HepG2 (cell line): ENCODE measurements around the gene PABPC1L2B. TPM values are rescaled to one million over a fixed set of nuclear protein-coding genes. Genes with fewer than 3 reads are reported as not detected.

Source experiments
- ATAC-seq: fragments of 200-7000 bp; cut with Tn5 transposase; 3 replicates; pipeline ENCODE4 v1.9.1; 2020; ENCODE audit warnings: mild to moderate bottlenecking, moderate library complexity
- BruUV-seq: library from RNA; stranded (reverse); fragments of 400-500 nt; replicated peaks from 2 replicates; lab custom pipeline; 2021; lab: Mats Ljungman, UMichigan
- CTCF ChIA-PET: fragments of 300-600 bp; formaldehyde crosslinking; extraction: SDS; loops from one replicate; lab custom pipeline; 2021; ENCODE audit warnings: low total read pairs, inconsistent platforms, low intra/inter-chr PET ratio; lab: Yijun Ruan, JAX
- POLR2A ChIA-PET: fragments of 350-600 bp; sonication (Branson Sonifier 250); formaldehyde crosslinking; loops from one replicate; lab custom pipeline; 2020; ENCODE audit warnings: antibody characterized with exemption, inconsistent platforms; lab: Yijun Ruan, JAX
- DNase-seq: peaks from one replicate; pipeline ENCODE4 v3.0.0-alpha.2; 2015; ENCODE audit warnings: low spot score
- FAIRE-seq: peaks from 3 replicates; lab custom pipeline; 2011; peaks lifted over from hg19 to GRCh38; lab: Jason Lieb, UNC
- H2AFZ ChIP-seq: one replicate; pipeline ENCODE4 v1.6.1; 2011; ENCODE audit warnings: low read length, inconsistent platforms
- H3K27ac ChIP-seq: fragments of 300-600 bp; 3 replicates; pipeline ENCODE4 v1.8.0; 2011; ENCODE audit warnings: mixed run types, mild to moderate bottlenecking, mixed read lengths, low read length, inconsistent platforms; ENCODE audit not compliant: insufficient read depth; ENCODE audit errors: extremely low read length
- H3K27me3 ChIP-seq, 2 experiments: fragments of 200-600 bp in 1 of 2; 2 replicates in 1 of 2; 3 replicates in 1 of 2; pipeline versions ENCODE4 v1.6.0 to v1.8.0; 2011; ENCODE audit warnings: low read length in 2 of 2, mild to moderate bottlenecking in 2 of 2, moderate library complexity in 2 of 2, inconsistent platforms in 1 of 2; ENCODE audit not compliant: insufficient read depth in 2 of 2, control insufficient read depth in 1 of 2
- H3K36me3 ChIP-seq, 2 experiments: fragments of 200-600 bp in 1 of 2; replicated peaks in 1 of 2; 2 replicates in 1 of 2; 3 replicates in 1 of 2; pipeline versions ENCODE4 v1.5.1 to v1.8.0; 2011; ENCODE audit warnings: low read length in 2 of 2, inconsistent platforms in 1 of 2; ENCODE audit not compliant: insufficient read depth in 2 of 2, control insufficient read depth in 1 of 2
- H3K4me1 ChIP-seq: 2 replicates; pipeline ENCODE4 v1.5.1; 2012; ENCODE audit warnings: low read length, inconsistent platforms; ENCODE audit not compliant: insufficient read depth
- H3K4me2 ChIP-seq: 2 replicates; pipeline ENCODE4 v1.6.0; 2011; ENCODE audit warnings: low read depth, low read length, inconsistent platforms
- H3K4me3 ChIP-seq, 3 experiments: fragments of 200-600 bp in 1 of 3; sonication (generic), shearing (Covaris generic) in 1 of 3; replicated peaks in 1 of 3; 2 replicates each; pipeline ENCODE4 v1.5.1; 2011 to 2016; ENCODE audit warnings: low read length in 3 of 3, inconsistent platforms in 2 of 3, low read depth in 2 of 3, mild to moderate bottlenecking in 2 of 3, control low read depth in 1 of 3, mixed read lengths in 1 of 3; ENCODE audit not compliant: insufficient read depth in 1 of 3
- H3K79me2 ChIP-seq: one replicate; pipeline ENCODE4 v1.6.1; 2011; ENCODE audit warnings: low read length, inconsistent platforms; ENCODE audit not compliant: insufficient read depth
- H3K9ac ChIP-seq: 2 replicates; pipeline ENCODE4 v1.6.0; 2011; ENCODE audit warnings: mild to moderate bottlenecking, low read depth, low read length, inconsistent platforms; ENCODE audit not compliant: insufficient read depth
- H3K9me3 ChIP-seq: 2 replicates; pipeline ENCODE4 v1.5.1; 2012; ENCODE audit warnings: mild to moderate bottlenecking, low read length
- H4K20me1 ChIP-seq: 2 replicates; pipeline ENCODE4 v1.6.0; 2011; ENCODE audit warnings: inconsistent platforms, mild to moderate bottlenecking, low read length, moderate library complexity; ENCODE audit not compliant: insufficient read depth
- AKNA ChIP-seq: sonication (generic); formaldehyde crosslinking; IDR thresholded peaks from 2 replicates; pipeline ENCODE4 v1.4.0; 2020; ENCODE audit warnings: missing genetic modification reagents, borderline replicate concordance
- CCDC6 ChIP-seq: sonication (generic); formaldehyde crosslinking; IDR thresholded peaks from 2 replicates; pipeline ENCODE4 v1.8.1; 2022; ENCODE audit warnings: mild to moderate bottlenecking, missing genetic modification reagents, moderate library complexity
- CREB1 ChIP-seq, 2 experiments: fragments of 450-650 bp in 1 of 2; IDR thresholded peaks; 2 replicates each; pipeline ENCODE4 v1.6.1; 2016 to 2017; ENCODE audit warnings: control low read depth in 1 of 2, mild to moderate bottlenecking in 1 of 2, missing compliant biosample characterization in 1 of 2, missing genetic modification characterization in 1 of 2
- NRL ChIP-seq: sonication (generic); formaldehyde crosslinking; IDR thresholded peaks from 2 replicates; pipeline ENCODE4 v1.5.0; 2020; ENCODE audit warnings: missing genetic modification reagents, mild to moderate bottlenecking, moderate library complexity, borderline replicate concordance
- TCF7 ChIP-seq: sonication (generic); IDR thresholded peaks from 2 replicates; pipeline ENCODE4 v1.6.1; 2016; ENCODE audit warnings: antibody characterized with exemption, low read depth
- TFDP2 ChIP-seq: sonication (generic); formaldehyde crosslinking; IDR thresholded peaks from 2 replicates; pipeline ENCODE4 v1.4.0; 2020; ENCODE audit warnings: missing genetic modification reagents
- TP53 ChIP-seq: sonication (generic); formaldehyde crosslinking; conservative IDR thresholded peaks from 2 replicates; pipeline ENCODE4 v1.4.0; 2020; ENCODE audit warnings: missing genetic modification reagents
- TRIM24 ChIP-seq: sonication (generic); formaldehyde crosslinking; IDR thresholded peaks from 2 replicates; pipeline ENCODE4 v1.8.0; 2022; ENCODE audit warnings: mild to moderate bottlenecking, missing genetic modification reagents
- ZFP1 ChIP-seq: IDR thresholded peaks from 2 replicates; pipeline ENCODE4 v1.6.1; 2016
- ZFP36L2 ChIP-seq: sonication (generic); formaldehyde crosslinking; IDR thresholded peaks from 2 replicates; pipeline ENCODE4 v1.4.0; 2020; ENCODE audit warnings: missing genetic modification reagents
- ZGPAT ChIP-seq: IDR thresholded peaks from 2 replicates; pipeline ENCODE4 v1.6.1; 2016; ENCODE audit warnings: mild to moderate bottlenecking
- ZNF343 ChIP-seq: sonication (generic); formaldehyde crosslinking; IDR thresholded peaks from 2 replicates; pipeline ENCODE4 v1.4.0; 2020; ENCODE audit warnings: mild to moderate bottlenecking, missing genetic modification reagents
- ZNF549 ChIP-seq: sonication (generic); formaldehyde crosslinking; IDR thresholded peaks from 2 replicates; pipeline ENCODE4 v1.5.0; 2020; ENCODE audit warnings: missing genetic modification reagents
- ZNF776 ChIP-seq: sonication (generic); formaldehyde crosslinking; IDR thresholded peaks from 2 replicates; pipeline ENCODE4 v1.4.0; 2020; ENCODE audit warnings: mild to moderate bottlenecking, missing genetic modification reagents
- ZSCAN25 ChIP-seq: sonication (generic); formaldehyde crosslinking; IDR thresholded peaks from 2 replicates; pipeline ENCODE4 v1.8.0; 2022; ENCODE audit warnings: mild to moderate bottlenecking, missing genetic modification reagents
- WGBS: methylation state at CpG from one replicate; pipeline ENCODE4 v1.1.6; 2017; ENCODE audit warnings: low lambda C conversion rate; 5-methylcytosine and 5-hydroxymethylcytosine counted together
- in situ Hi-C: cut with HindIII; loops from 2 replicates; pipeline ENCODE4 v1.10.0; 2017; ENCODE audit warnings: low pct_unique_long_range_greater_than_20kb; ENCODE audit not compliant: extremely low pct_ligation_motif_present
- intact Hi-C: fragments of 100-400 bp; cut with micrococcal nuclease; formaldehyde crosslinking; loops from one replicate; pipeline ENCODE4 v1.10.0; 2022; ENCODE audit not compliant: unreplicated experiment
- polyA plus RNA-seq, 8 experiments: library from polyadenylated mRNA; depleted of rRNA in 3 of 8; stranded (reverse) in 7 of 8; unstranded in 1 of 8; fragments of >200 nt; fragmentation: Illumina TruSeq in 4 of 8; extraction: Trizol in 4 of 8; gene quantifications; 2 replicates each; pipeline versions ENCODE4 v1.2.1 to v1.2.3, GENCODE V29; 2011 to 2016; ENCODE audit warnings: low read depth in 4 of 8, missing spikeins in 1 of 8, mixed read lengths in 1 of 8; ENCODE audit not compliant: insufficient read depth in 1 of 8
- total RNA-seq, 5 experiments: library from RNA; depleted of rRNA; stranded (reverse); fragments of >200 nt; fragmentation: Illumina TruSeq; extraction: Trizol; gene quantifications; 2 replicates each; pipeline ENCODE4 v1.2.3, GENCODE V29; 2016; ENCODE audit warnings: low read depth in 1 of 5

Gene PABPC1L2B
- total and polyA plus RNA-seq, 2 of the 13 experiments (the other 11 are each of a cell fraction or from before 2014, with no cell fraction given): not detected

GRCh38 chrX:73028876-73029275 is 26.1 kb downstream of the PABPC1L2B start:
- intact Hi-C loops (no loop called here), in situ Hi-C loops (no loop called here)
- TF ChIP-seq CCDC6 (CRISPR knock-in tag): no peak
- no peak for TF ChIP-seq TFDP2 (CRISPR knock-in tag)
- no peak for TF ChIP-seq ZSCAN25 (CRISPR knock-in tag)
- no peak for TF ChIP-seq AKNA (CRISPR knock-in tag)
- TF ChIP-seq ZNF549: no peak
- no peak for TF ChIP-seq ZNF343 (CRISPR knock-in tag)
- TF ChIP-seq TP53: no peak
- TF ChIP-seq ZFP1 (CRISPR knock-in tag): no peak
- no peak for TF ChIP-seq TRIM24 (CRISPR knock-in tag)
- no peak for TF ChIP-seq ZNF776 (CRISPR knock-in tag)
- TF ChIP-seq NRL: no peak
- no peak for TF ChIP-seq TCF7
- no peak for TF ChIP-seq ZGPAT (CRISPR knock-in tag)
- no peak for TF ChIP-seq ZFP36L2 (CRISPR knock-in tag)
- TF ChIP-seq CREB1 (IDR thresholded peaks at IDR 0.05): no peak
- no peak for TF ChIP-seq CREB1 (CRISPR knock-in tag; IDR thresholded peaks at IDR 0.05)
- no peaks in the 10 kb centered on the region for H3K4me1 ChIP-seq
- ChIA-PET CTCF (no interaction called here), POLR2A (no interaction called here)
- ATAC-seq (no peak), DNase-seq (no peak), FAIRE-seq (no peak)
- H3K27ac ChIP-seq: no peak overlapping the region
- H3K9ac ChIP-seq: no peak overlapping the region
- H4K20me1 ChIP-seq: no peaks in the 10 kb centered on the region
- no peaks in the 10 kb centered on the region for H3K36me3 ChIP-seq
- no CpG with 5 or more reads among the region's 1 CpG for WGBS
- H2AFZ ChIP-seq: no peak overlapping the region
- no peak overlapping the region for H3K4me3 ChIP-seq
- H3K4me2 ChIP-seq: no peak overlapping the region
- BruUV-seq: no TSS peak
- no peaks in the 10 kb centered on the region for H3K27me3 ChIP-seq
- no peaks in the 10 kb centered on the region for H3K79me2 ChIP-seq
- H3K9me3 ChIP-seq: no peaks in the 10 kb centered on the region
